Embryonic facial prominence (tissue), 1 donor: ENCODE data around the gene IL37.
"Not testable (repeated sequence)": the region's sequence is repeated elsewhere in the genome, so short reads cannot be mapped to it uniquely, and the experiment has no call there.

Source experiments
- DNase-seq: peaks from one replicate; pipeline ENCODE4 v3.0.0-alpha.2; 2016; ENCODE audit errors: extremely low spot score

The IL37 gene

GRCh38 chr2:112923237-112923966 is 12.4 kb downstream of the IL37 start:
- DNase-seq: no peak

GRCh38 chr2:112923967-112924338 is 13.0 kb downstream of the IL37 start:
- no peak for DNase-seq

- no peak for DNase-seq
Observed at GRCh38 chr2:112924360-112924759, 13.4 kb downstream of the IL37 start.

GRCh38 chr2:112924821-112925220 is 13.9 kb downstream of the IL37 start:
- no peak for DNase-seq

GRCh38 chr2:112926707-112927106 is 15.7 kb downstream of the IL37 start:
- DNase-seq: no peak

- no peak for DNase-seq
Observed at GRCh38 chr2:112927745-112928144, 16.8 kb downstream of the IL37 start.

DNA sequence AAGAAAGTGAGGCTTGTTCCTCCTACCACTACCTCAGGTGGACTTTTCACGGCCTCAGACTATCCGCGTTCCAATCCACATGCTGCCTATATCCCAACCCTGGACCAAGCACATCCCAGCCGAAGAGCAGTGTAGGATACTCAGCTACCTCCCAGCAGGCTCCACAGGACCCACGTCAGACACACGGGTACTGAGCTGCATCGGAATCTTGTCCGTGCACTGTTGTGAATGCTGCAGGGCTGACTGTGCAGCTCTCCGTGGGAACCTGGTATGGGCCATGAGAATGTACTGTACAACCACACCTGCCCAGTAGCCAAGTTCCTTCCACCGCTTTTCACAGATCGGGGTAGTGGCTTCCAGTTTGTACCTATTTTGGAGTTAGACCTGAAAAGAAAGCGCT is 22.3 kb downstream of the IL37 start:
- no peak for DNase-seq

DNA sequence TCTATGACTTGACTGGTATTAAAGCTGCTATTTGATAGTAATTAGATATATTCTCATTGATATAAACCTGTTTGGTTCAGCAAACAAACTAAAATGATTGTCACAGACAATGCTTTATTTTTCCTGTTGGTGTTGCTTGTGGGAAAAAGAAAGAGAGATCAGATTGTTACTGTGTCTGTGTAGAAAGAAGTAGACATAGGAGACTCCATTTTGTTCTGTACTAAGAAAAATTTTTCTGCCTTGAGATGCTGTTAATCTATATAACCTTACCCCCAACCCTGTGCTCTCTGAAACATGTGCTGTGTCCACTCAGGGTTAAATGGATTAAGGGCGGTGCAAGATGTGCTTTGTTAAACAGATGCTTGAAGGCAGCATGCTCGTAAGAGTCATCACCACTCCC is 23.2 kb downstream of the IL37 start:
- not testable (repeated sequence) for DNase-seq

- DNase-seq: no peak
Observed at GRCh38 chr2:112936927-112937232, 25.9 kb downstream of the IL37 start.

- DNase-seq: no peak
Observed at GRCh38 chr2:112938904-112939303, 27.9 kb downstream of the IL37 start.

- no peak for DNase-seq
Observed at GRCh38 chr2:112939425-112939824, 28.5 kb downstream of the IL37 start.

DNA sequence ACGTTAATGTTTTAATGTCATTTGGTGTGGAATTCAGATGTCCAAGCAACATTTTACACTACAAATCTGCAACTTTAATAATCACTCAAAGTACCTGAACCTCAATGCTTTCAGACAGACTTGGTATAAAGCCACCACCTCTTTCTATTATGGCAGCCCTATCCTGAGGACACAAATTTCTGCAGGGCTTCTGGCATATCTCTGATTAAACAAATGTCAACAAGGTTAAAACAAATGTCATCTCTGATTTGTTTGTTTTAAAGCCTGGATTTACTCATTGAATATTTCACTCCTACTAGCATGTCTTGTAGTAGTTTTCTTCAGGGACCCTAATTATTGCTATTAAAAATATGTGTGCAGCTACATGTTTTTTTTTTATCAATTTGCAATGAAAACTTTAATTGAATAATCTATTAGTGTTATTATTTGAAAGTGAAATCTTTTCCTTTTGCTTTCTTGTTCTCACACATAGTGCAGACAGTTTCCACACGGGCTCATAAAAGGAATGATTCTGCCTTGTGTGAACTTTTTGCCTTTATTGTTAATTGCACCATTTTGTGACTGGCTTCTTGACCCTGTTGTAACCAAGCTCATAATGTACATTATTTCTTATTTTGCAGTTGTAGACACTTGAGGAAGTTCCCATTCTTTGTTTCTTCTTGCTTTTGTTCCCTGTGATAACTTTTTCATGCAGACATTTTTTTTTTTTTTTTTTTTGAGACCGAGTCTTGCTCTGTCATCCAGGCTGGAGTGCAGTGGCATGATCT is 30.1 kb downstream of the IL37 start:
- no peak for DNase-seq

GRCh38 chr2:112941753-112942653 is 31.0 kb downstream of the IL37 start:
- DNase-seq: no peak

- DNase-seq: no peak
Observed at GRCh38 chr2:112942654-112943002, 31.7 kb downstream of the IL37 start.

DNA sequence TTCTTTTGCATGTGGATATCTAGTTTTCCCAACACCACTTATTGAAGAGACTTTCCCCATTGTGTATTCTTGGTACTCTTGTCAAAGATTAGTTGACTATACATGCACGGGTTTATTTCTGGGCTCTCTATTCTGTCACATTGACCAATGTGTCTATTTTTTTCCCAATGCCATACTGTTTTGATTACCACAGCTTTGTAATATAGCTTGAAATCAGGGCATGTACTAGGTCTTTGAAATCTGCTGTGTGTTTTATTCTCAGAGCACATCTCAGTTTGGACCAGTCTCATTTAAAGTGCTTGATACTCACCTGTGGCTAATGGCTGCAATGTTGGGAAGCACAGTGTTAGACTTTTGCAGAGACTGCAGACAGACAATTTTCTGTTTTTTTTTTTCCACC is 34.0 kb downstream of the IL37 start:
- no peak for DNase-seq

DNA sequence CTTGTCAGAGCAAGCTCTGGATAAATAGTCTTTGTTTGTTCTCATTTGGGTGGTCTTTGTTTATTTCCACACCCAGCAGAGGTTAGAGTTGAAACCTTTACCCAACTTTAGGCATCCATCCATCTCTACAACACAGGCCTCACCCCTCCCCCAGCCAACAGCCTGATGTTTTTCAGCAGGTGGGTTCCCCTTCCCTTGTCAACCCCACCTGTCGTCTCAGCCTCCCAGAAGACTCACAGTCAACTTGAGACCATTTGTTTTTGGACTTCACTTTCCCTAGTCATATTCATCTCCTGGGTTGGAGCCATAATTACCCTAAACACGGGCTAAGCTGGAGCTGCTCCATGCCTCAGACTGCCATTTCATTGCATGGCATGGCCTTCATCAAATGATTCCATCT is 35.1 kb downstream of the IL37 start:
- no peak for DNase-seq

DNA sequence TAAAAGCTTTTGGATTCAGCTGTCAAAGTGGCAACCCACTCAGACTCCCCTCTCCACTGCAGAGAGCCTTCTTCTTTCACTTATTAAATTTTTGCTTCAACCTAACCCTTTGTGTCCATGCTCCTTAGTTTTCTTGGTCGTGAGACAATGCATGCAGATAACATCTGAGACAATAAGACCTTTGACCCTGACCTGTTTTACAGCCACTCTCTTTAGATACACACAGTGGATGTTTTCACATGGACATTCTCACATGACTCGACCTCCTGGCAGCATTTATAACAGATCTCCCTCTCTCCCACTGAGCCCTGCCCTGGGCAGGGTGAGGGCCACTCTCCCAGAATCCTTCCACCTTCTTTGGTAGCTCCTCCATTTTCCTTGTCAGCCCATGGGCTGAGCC is 36.4 kb downstream of the IL37 start:
- no peak for DNase-seq

DNA sequence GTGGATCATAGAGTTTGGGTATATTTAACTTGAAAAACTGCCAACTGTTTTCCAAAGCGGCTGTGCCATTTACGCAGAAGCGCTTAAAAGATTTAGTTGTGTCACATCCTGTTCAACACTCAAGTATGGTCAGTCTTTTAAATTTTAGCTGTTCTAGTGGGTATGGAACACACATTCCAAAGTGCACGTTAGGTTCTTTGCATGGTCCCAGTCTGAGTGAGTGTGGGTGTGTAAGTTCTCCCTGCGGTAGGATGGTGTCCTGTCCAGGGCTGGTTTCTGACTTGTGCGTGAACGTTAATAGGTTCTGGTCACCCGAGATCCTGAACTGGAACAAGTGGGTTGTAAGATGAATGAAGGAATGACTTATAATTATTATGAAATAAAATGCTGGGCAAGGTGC is 38.5 kb downstream of the IL37 start:
- DNase-seq: no peak

GRCh38 chr2:112954364-112954763 is 43.4 kb downstream of the IL37 start:
- no peak for DNase-seq

DNA sequence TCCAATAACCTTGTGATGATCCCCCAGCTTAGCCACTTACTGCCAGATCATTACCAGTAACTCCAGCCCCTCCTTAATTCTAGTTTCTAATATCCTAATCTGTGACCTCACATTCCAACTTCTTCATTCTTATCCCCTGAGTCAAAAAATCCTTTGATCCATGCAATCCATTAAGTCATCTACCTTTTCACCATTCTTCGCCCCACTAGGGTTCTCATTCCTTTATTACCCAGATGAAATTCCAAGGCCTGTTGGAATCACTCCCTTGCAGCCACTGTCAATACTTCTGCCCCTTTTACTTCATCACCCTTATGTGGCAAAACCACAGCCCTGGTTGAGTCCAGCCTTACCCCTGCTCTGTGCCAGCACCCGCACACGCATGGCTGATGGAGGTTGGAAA is 46.5 kb downstream of the IL37 start:
- DNase-seq: no peak

GRCh38 chr2:112958428-112959108 is 47.6 kb downstream of the IL37 start:
- DNase-seq: no peak
